ENCODE measurements around the gene INPP1. TPM values are rescaled to one million over a fixed set of nuclear protein-coding genes. Genes with fewer than 3 reads are reported as not detected.
"Not testable (repeated sequence)": the region's sequence is repeated elsewhere in the genome, so short reads cannot be mapped to it uniquely, and the experiment has no call there.

INPP1 gene
- polyA plus RNA-seq, 1 of the 3 experiments (the other 2 are of a cell fraction): 6.4 TPM

DNA sequence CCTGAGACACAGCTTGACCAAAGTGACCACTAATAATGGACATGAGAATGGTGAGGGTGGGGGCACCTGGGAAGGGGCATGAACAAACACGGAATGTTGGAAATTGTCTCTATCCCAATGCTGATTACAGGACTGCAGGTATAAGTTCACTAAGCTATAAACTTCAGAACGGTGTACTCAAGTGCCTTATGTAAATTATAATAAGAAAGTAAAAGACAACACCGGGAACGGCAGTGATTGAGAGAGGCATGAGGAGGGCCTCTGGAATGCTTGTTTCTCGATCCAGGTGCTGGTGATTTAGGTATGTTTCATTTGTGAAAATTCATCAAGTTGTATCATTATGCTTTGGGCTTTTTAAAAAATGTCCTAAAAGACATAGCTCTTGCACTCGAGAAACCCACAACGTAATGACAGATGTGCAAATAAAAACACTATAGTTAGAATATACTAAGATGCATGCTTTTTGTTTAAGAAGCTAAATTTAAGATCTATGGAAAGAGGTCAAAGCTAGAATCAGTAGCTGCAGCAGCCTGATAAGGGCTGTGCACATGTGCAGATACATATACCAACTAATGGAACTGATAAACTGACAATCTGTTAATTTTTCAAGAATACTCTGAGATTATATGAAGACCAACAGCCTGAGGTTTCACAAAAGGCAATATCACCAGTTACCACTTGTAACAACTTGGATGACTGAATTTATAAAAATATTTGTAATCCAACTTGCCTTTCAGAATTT, 31.3 kb upstream of the INPP1 start (continued):
- TF ChIP-seq, protein P1, sequence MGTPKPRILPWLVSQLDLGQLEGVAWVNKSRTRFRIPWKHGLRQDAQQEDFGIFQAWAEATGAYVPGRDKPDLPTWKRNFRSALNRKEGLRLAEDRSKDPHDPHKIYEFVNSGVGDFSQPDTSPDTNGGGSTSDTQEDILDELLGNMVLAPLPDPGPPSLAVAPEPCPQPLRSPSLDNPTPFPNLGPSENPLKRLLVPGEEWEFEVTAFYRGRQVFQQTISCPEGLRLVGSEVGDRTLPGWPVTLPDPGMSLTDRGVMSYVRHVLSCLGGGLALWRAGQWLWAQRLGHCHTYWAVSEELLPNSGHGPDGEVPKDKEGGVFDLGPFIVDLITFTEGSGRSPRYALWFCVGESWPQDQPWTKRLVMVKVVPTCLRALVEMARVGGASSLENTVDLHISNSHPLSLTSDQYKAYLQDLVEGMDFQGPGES (IDR thresholded peaks at IDR 0.05; ENCODE audit: low read depth, low read length): no peak
- TF ChIP-seq, protein P2, sequence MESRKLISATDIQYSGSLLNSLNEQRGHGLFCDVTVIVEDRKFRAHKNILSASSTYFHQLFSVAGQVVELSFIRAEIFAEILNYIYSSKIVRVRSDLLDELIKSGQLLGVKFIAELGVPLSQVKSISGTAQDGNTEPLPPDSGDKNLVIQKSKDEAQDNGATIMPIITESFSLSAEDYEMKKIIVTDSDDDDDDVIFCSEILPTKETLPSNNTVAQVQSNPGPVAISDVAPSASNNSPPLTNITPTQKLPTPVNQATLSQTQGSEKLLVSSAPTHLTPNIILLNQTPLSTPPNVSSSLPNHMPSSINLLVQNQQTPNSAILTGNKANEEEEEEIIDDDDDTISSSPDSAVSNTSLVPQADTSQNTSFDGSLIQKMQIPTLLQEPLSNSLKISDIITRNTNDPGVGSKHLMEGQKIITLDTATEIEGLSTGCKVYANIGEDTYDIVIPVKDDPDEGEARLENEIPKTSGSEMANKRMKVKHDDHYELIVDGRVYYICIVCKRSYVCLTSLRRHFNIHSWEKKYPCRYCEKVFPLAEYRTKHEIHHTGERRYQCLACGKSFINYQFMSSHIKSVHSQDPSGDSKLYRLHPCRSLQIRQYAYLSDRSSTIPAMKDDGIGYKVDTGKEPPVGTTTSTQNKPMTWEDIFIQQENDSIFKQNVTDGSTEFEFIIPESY (IDR thresholded peaks at IDR 0.05; ENCODE audit: borderline replicate concordance, low read depth): no peak
- TF ChIP-seq ELF1 (IDR thresholded peaks at IDR 0.05): no peak
- no peak for TF ChIP-seq RXRA (IDR thresholded peaks at IDR 0.05; ENCODE audit: borderline replicate concordance, low read depth)
- no peak for TF ChIP-seq MXI1 (IDR thresholded peaks at IDR 0.05; ENCODE audit: low read depth, low read length)
- TF ChIP-seq GATA2 (CRISPR knock-in tag; IDR thresholded peaks at IDR 0.05): no peak
- TF ChIP-seq FOXM1 (IDR thresholded peaks at IDR 0.05; ENCODE audit: low read depth): no peak
- no peak for TF ChIP-seq SIN3A (IDR thresholded peaks at IDR 0.05; ENCODE audit: borderline replicate concordance, low read depth, low read length)
- no peak for TF ChIP-seq TAF1 (IDR thresholded peaks at IDR 0.05; ENCODE audit: borderline replicate concordance, low read depth, low read length)

GRCh38 chr2:190312635-190313025, 30.8 kb upstream of the INPP1 start:
- 74% methylated on average over 4 of the region's 5 CpGs for WGBS (ENCODE audit: low lambda C conversion rate)
- H3K4me1 ChIP-seq (ENCODE audit: control insufficient read depth in 1 of 2, insufficient read depth in 2 of 2, low read depth in 1 of 2, low read length in 1 of 2); H3F3A ChIP-seq (replicated peaks; ENCODE audit: insufficient read depth); H3K4me2 ChIP-seq; H3K27me3 ChIP-seq (ENCODE audit: insufficient read depth); H4K20me1 ChIP-seq (ENCODE audit: insufficient read depth); DNase-seq; H3K4me3 ChIP-seq (ENCODE audit: low read depth in 2 of 2, low read length in 1 of 2); H2AFZ ChIP-seq (ENCODE audit: low read depth); POLR2A ChIA-PET; H3K9ac ChIP-seq; H3K9me2 ChIP-seq; H3K27ac ChIP-seq (ENCODE audit: low read depth in 2 of 2, low read length in 1 of 2); H3K9me3 ChIP-seq: not testable (repeated sequence)
- CTCF ChIA-PET: interaction anchor here (0.9 to 2.4 kb wide), 2 partner anchors 224 to 550 kb away, joined by 3 to 10 read pairs; partner anchors contain the start of gene OSGEPL1
- H3K79me2 ChIP-seq (ENCODE audit: insufficient read depth): peaks cover 22% of the 10 kb centered on the region
- H3K36me3 ChIP-seq (replicated peaks in 1 of 2; ENCODE audit: control insufficient read depth in 1 of 2, insufficient read depth in 2 of 2, low read length in 1 of 2): peaks cover 10 to 22% of the 10 kb centered on the region in 2 experiments

DNA sequence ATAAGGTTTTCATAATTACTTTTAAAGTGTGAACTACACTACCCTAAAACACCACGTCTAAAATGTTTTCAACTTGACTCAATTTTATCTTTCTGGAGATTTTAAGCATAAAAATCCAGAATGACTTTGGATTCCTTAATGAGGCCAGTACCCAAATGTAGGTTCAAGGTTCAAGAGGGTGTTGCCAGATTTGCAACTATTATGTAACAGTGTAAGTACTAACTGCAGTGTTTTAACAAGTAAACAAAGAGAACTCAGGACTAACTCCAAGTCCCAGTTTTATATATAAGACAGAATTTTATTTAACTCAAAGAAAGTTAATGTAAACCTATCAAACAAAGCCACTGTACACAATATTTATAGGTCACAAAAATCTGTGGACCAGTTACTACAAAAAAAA, 29.5 kb upstream of the INPP1 start:
- Histone ChIP-seq H3K36me3 (replicated peaks in 1 of 2; ENCODE audit: control insufficient read depth in 1 of 2, insufficient read depth in 2 of 2, low read length in 1 of 2) (peaks cover 10 to 14% of the 10 kb centered on the region in 2 experiments), H3K79me2 (ENCODE audit: insufficient read depth) (peaks cover 35% of the 10 kb centered on the region), H3K27ac (ENCODE audit: low read depth in 2 of 2, low read length in 1 of 2) (no peak overlapping the region), H3F3A (replicated peaks; ENCODE audit: insufficient read depth) (no peaks in the 10 kb centered on the region), H3K9me2 (no peaks in the 10 kb centered on the region), H3K27me3 (ENCODE audit: insufficient read depth) (no peaks in the 10 kb centered on the region), H3K4me1 (ENCODE audit: control insufficient read depth in 1 of 2, insufficient read depth in 2 of 2, low read depth in 1 of 2, low read length in 1 of 2) (peaks cover 0 to 5% of the 10 kb centered on the region in 2 experiments; a peak in 2 of 4 replicates), H3K9ac (no peak overlapping the region), H3K9me3 (no peaks in the 10 kb centered on the region), H4K20me1 (ENCODE audit: insufficient read depth) (no peaks in the 10 kb centered on the region), H3K4me3 (ENCODE audit: low read depth in 2 of 2, low read length in 1 of 2) (no peak overlapping the region), H3K4me2 (no peak overlapping the region), H2AFZ (ENCODE audit: low read depth) (no peak overlapping the region)
- no peak for TF ChIP-seq RFX5 (IDR thresholded peaks at IDR 0.05; ENCODE audit: low read length)
- no peak for TF ChIP-seq RCOR1 (IDR thresholded peaks at IDR 0.05; ENCODE audit: low read length)
- DNase-seq: no peak
- CTCF ChIA-PET: interaction anchor here (0.6 to 2.4 kb wide), 8 partner anchors 21 to 303 kb away, joined by 3 to 10 read pairs (median 4); no protein-coding TSS in a partner anchor
- WGBS (ENCODE audit: low lambda C conversion rate): 83% methylated on average over 1 of the region's 1 CpG
- POLR2A ChIA-PET: no interaction called here
